ENCODE measurements around the gene FLRT2.

FLRT2 gene

GRCh38 chr14:85686908-85687307 lies 157.0 kb downstream of the FLRT2 start:
- no peak for DNase-seq

- no peak for DNase-seq
Observed at GRCh38 chr14:85687456-85687855, 157.5 kb downstream of the FLRT2 start.

- DNase-seq: no peak
Observed at GRCh38 chr14:85688006-85688405, 158.1 kb downstream of the FLRT2 start.

DNA sequence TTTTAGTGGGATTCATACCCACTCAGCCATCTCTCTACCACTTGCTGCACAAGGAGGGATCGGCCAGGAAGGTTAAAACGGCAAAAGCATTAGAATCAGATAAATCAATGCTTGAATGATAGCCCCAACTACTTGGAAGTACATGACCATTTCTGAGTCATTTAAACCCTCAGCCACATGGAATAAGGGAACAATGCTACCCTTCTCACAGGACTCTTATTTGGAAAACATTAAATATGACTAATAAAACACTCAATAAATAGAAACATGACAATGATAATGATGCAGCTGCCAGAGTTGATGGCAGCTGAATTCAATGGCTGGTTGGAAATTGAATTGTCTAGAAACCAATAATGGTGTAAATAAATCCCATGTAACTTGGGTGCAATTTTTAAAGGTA lies 165.4 kb downstream of the FLRT2 start:
- DNase-seq: no peak

DNA sequence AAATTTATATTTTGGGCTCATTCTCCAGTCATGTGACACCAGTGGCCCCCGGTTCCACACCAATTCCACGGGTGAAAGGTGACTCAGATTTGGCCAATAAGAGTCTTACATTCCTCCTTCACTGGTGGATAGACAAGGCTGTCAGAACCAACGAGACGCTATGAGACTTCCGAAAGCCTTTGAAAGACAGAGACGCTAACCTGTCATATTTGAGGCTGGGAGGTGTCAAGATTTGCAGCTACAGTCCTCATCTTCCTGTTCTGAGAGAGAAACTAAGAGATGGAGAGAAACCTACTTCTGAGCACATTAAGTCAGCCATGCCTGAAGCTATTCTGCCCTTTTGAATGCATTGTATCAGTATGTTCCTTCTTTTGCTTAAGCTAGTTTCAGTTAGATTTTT lies 171.2 kb downstream of the FLRT2 start:
- DNase-seq: no peak

DNA sequence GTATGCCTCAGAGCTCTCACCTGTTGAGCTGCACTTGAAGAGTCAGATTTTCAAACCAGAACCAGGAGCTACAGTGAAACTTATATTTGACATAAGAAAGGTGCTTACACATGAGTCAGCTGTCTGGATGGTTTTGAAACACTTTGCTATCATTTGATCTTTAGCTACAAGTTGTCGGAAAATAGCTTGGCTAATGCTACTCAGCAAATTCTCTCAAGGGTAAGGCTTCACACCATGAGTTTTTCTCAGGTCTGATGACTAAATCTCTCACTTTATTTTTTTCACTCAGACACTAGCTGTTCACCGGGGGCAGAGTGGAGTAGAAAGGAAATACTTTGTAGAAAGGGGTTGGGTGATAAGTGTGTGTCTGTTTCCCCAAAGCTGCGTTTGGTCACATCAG lies 171.8 kb downstream of the FLRT2 start:
- no peak for DNase-seq

- DNase-seq: peak; percentile 18
Observed at GRCh38 chr14:85702191-85702590, 172.2 kb downstream of the FLRT2 start.

GRCh38 chr14:85702997-85703396 lies 173.1 kb downstream of the FLRT2 start:
- no peak for DNase-seq

All from hematopoietic multipotent progenitor cell treated with erythropoietin and hydrocortisone succinate and interleukin-3 and kit ligand, for 4 days (in vitro differentiated cells).